ENCODE results near the gene ADCY5.
A peak's percentile ranks its signal among the peaks of the same experiment; 100 is the strongest.

ADCY5 gene

DNA sequence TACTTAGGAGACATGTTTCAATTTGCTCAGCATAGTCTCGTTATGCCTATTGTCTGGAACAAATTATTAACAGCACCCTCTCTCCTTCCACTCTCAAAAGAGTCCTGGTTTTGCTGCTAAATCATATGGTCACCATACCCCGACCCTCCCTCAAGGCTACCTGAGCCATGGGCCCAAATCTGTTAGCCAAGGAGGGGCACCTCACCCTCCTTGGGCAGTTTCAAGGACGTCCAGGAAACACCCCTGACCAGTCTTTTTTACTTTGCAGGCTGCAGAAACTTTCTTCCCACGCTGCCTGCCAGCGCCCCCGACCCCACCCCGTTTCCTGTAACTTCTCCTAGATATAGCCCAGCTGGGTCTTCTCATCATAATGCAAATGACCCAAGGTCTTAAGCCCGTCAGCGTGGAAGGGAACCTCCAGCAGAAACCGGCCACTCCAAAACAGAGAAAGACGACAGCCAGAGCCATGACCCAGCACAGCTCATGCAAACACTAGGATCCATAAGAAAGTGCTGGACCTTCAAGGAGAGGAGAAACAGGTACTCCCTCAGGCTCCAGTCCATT is 62.3 kb downstream of the ADCY5 start:
- no peak for DNase-seq (ENCODE audit: low spot score)

DNA sequence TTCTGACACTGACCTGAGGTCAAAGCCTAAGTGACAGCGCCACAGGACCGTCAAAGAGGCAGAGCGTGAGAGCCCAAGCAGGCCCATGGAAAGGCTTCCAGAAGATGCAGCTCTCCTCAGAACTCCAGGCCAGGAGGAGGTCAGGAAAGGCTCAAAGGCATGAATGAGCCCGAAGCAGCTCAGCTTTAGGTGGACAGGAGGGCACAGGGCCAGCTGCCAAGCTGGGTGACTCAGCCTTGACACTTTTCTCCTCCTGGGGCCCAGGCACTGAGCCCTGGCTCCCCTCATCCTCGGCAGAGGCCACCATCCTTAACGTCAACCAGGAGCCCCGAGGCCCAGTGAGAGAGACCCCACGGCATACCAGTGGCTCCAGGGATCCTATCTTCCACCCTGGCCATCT is 62.9 kb downstream of the ADCY5 start:
- peak; percentile 70 for DNase-seq (ENCODE audit: low spot score)

DNA sequence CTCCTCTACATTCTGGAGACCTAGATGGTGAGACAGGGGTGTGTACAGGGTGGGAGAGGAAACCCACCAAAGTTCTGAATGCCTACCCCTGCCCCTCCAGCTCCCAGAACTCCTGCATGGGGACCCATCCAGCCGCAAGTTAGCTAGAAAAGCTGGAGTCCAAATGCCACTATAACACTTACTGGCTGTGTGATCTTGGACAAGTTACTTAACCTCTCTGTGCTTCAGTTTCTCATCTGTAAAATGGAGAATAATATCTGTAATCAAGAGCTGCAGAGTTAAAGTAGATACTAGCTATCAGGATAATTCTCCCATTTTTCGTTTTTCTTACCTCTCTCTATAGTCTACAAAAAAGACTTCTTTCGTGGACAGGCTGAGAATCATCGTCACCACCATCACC is 63.4 kb downstream of the ADCY5 start:
- no peak for DNase-seq (ENCODE audit: low spot score)

DNA sequence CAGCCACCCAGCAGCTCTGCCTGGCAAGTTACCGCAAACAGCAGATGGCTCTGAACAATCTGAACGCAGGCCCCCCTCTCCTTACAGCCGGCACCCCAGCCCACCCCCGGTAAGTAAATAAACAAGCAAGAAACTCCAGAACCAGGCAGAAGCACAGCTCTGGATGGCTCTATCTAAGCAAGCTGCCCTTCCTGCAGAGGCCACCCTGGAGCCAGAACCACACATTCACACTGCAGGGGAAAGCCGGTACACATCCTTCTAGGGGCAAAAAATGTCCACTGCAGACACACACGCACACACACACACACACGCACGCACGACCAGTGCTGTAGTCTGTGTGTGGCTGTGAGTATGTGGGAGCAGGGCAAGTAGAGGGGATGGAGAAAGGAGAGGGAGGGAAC is 63.9 kb downstream of the ADCY5 start:
- no peak for DNase-seq (ENCODE audit: low spot score)

DNA sequence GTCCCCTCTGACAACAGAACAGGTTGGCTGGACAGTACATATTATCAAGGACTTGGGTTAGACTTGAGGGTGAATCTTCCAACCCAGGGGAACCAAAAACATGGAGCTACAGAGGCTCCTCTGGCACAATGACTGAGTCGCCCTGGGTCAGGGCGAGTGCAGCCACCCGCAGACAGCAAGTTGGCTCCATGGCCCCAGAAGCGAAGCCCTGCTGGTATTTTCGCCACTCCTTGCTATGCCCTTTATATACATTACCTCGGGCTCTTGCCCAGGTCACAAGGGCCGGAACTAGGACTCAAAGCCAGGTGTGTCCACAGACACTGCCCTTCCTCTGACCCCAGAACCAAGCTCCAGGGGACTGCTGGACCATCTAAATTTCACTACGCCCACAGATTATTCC is 64.6 kb downstream of the ADCY5 start:
- no peak for DNase-seq (ENCODE audit: low spot score)

DNA sequence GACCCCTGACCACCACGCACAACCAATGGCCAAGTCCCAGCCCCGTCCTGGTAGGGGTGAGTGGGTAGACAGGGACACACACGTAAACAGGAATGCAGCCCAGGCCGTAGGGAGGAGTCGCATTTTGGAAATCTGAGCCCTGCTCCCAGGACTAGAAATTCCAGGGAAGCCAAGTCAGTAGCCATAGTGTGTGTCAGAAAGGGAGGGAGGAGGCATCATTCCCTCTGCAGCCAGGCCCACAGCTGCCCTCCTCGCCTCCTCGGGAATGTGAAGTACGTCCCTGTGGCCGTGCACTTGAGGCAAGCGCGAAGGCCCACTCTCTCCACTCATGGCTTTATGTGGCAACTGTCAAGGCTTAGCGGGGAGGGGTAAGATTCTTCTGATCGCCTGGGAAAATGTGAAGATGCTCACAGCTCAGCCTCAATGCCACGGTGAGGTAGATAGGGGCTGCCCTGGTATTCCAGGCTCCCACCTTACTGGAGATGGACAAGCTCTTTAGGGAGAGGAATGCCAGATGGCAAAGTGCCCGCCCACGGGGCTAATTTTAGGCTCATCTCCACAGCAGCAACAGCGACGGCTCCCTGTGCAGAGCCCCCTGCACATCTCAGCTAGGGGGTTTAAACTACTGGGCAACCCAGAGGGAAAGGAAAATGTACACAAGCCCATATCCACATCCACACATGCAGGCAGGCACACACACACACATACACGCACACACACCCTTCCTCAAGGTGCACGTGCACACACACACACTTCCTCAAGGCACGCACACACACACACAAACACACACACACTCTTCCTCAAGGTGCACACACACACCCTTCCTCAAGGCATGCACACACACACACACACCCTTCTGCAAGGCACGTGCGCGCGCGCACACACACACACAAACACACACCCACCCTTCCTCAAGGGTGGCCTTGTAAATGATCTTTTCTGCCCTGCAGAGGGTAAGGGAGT is 65.5 kb downstream of the ADCY5 start:
- DNase-seq (ENCODE audit: low spot score), result peak; percentile 58

DNA sequence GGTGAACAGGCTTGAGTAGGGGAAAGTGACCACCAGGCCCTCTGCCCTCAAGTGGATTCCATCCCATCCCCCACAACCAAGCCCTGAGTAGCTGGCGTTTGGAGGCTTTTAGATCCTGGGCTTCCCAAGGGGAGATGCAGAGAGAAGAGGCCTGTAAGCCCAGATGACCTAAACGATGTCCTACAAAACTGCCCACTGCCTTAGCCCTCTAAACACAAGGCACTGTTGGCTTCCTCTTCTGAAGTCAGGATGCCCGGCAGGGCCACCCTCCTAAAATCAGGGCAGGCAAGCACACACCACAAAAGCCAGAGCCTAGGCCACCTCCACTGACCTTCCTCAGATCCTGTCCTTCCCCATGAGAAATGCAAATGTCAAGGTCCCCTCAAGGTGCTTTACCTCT is 68.6 kb downstream of the ADCY5 start:
- DNase-seq (ENCODE audit: low spot score), result no peak

DNA sequence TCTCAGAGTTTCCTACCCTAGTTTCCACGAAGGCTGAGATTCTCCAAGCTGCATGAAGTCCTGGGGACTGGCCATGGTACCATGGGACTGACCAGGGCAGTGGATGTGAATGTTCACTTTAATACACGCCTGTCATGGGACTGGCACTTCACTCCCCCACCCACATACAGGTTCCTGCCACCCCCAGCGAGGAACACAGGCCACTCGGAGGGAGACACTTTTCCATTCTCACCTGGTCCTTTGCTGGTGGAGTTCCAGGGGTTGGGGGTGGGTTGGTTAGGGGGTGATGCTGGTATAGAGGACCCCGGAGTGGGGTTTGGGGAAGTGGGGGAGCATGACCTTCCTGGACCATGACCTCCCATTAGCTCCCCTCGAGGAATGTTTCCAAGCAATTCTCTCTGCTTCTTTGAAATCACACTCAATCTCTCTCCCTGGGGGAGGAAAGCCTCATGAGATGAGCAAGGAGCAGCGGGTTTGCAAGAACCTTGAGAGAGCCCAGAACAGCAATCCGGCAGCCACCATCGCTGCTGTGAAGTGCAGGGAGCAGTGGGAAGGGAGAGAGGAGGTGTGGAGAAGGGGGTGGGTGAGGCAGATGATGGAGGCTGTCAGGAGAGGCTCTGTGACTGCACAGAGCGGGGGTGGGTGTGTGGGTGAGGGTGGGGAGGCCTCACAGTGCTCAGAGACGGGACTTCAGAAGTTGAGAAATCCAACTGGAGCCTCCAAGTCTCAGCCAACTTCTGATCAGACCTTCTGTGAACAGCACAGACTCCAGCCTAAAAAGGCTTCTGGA is 69.7 kb downstream of the ADCY5 start:
- no peak for DNase-seq (ENCODE audit: low spot score)

DNA sequence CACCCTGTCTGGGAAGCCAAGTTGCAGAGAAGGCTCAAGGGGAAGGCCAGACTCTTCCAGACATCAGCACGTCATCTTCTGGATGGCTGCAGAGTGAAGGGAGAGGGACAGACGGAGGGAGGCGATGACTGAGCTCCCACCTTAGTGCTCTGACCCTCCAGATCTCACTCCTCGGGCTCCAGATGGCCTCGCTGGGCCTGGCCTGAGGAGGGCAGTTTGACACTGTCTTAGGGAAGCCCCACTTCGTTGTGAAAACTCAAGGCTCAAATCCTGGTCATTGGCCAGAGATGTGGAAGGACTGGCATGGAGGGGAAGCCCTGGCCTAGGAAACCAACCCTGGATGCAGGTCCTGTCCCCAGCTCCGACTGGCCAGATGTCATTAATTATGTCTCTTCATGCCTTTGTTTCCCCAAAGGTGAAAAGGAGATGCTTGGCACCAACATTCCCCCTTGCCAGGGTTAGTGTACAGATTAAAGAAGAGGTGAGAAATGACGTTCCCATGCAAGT is 70.4 kb downstream of the ADCY5 start:
- no peak for DNase-seq (ENCODE audit: low spot score)

DNA sequence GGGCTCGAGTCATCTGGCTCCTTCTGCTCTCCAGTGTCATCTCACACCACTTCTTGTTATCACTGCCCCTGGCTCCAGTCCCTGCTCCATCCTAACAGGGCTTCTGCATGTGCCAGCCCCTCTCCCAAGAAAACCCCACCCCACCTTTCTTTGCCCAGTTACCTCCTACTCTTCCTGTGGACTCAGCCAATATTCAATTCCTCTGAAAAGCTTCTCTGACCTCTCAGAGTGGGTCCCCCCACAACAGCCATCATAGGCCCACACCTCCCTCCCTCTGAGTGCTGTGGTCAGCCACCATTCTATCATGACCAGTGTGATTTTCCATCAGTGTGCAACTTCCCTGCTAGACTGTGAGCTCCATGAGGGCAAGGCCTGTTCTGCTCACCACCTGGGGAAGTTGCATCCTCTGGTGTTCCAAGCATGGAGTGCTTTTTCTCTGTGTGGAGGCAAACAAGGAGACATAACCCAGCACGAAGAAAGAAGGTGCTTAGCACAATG is 71.6 kb downstream of the ADCY5 start:
- DNase-seq (ENCODE audit: low spot score), result no peak

DNA sequence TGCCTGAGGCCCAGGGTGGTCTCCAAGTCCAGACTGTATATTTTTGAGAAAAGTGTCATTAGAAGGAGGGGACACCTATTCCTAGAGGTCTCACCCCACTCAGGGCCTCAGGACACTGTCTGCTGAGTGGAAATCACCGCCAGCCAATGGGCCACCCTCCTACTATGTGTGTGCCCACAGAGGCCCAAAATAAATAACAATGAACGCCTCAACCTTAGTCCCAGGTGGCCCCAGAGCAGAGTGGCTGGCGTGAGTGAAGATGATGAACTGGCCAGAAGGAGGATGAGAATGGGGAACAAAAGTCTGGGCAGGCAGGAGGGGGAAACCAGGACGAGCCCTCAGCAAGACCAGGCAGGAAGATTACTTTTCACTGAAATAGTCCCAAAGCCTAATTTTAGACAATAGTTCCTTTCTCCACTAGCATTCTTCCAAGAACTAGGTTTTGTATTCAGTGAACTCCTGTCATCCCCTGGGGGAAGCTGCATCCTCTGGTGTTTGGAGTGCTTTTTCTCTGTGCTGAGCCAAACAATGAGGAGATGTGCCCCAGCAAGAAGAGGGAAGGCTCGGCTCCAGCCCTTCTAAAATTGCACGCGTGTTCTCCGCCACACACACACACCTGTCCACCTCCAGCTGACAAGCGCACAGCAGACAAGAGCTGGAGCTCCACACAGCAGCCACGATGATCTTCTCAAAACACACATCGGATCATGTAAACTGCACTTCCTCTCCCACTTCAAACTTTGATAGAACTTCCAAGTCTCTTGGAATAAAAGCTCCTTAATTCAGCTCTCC is 72.2 kb downstream of the ADCY5 start:
- DNase-seq (ENCODE audit: low spot score), result no peak

DNA sequence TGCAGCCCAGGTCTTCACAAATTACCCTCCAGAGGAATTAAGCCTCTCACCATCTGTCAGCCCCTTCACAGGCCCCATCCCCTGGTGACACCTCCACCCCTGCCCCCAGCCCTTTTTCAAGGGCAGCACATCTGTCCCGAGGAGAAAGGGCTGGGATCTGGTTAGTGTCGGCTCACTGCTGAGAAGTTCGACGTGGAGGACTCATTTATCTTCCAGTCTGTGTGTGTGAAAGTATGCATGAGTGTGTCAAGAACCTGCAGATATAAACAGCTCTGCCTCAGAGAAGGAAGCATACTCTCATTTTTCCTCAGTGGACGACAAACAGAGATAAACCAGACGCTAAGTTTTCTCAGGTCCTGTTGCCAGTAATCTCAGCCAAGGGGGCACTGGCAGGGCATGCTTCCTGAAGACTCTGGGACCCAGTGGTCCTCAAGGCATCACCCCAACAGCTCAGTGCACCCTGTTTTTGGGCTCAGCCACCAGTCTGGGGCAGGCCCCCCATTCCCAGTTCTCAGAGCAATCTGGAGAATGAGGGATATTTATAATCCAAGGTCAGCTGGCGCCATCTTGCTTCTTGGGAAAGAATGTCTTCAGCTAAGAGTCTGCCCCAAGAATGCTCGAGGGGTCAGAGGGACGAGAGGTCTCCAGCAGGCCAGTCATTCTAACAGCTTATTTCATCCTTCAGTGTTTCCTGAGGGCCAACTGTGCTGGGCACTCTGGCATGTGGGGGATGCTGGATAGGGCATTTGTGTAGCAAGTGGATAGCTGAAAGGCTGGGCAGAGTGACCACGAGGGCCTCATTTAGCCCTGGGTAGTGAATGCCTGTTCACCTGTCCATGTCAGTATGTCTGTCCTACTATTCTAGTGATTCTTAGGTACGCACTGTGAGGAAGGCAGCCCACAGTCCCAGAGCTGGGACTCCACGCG is 73.6 kb downstream of the ADCY5 start:
- DNase-seq (ENCODE audit: low spot score), result no peak

DNA sequence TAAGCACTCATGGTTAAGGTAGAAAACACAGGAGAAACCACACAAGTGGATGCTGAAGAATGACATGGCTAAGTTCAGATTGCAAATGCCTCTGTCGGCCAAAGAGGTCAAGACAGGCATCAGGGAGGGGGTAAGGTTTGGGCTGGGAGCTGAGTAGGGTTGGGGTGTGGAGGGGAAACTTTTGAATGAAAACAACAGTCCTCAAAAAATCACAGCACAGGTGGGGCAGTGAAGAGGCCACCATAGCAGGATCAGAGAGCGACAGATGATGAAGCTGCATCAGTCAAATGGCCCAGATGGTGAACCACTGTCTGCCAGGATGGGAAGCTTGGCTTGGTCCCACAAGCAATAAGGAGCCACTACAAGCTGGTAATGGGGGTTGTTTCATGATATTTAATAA is 74.9 kb downstream of the ADCY5 start:
- DNase-seq (ENCODE audit: low spot score), result no peak

DNA sequence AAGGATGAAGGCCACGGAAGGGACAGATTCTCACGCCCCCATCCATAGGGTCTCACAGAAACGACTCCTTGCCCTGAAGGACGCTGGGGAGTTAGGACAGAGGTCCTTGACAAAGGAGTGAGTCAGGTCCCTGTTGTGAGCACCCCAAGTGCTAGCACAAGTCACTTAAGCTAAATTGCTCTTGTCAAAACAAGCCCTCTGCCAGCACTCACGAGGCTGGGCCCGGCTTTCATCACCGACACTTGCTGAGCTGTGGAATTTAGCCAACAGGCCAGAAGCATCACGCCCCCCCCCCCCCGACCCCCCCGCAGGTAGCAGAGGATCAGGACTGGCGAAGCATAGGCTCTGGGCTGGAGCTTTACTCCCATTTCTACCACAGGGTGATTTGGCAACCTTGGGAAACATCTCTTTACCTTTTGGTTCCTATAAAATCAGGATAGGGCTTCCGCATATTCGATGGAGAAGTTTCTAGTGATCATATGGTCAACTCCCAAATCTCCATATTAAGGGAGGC is 75.4 kb downstream of the ADCY5 start:
- no peak for DNase-seq (ENCODE audit: low spot score)

DNA sequence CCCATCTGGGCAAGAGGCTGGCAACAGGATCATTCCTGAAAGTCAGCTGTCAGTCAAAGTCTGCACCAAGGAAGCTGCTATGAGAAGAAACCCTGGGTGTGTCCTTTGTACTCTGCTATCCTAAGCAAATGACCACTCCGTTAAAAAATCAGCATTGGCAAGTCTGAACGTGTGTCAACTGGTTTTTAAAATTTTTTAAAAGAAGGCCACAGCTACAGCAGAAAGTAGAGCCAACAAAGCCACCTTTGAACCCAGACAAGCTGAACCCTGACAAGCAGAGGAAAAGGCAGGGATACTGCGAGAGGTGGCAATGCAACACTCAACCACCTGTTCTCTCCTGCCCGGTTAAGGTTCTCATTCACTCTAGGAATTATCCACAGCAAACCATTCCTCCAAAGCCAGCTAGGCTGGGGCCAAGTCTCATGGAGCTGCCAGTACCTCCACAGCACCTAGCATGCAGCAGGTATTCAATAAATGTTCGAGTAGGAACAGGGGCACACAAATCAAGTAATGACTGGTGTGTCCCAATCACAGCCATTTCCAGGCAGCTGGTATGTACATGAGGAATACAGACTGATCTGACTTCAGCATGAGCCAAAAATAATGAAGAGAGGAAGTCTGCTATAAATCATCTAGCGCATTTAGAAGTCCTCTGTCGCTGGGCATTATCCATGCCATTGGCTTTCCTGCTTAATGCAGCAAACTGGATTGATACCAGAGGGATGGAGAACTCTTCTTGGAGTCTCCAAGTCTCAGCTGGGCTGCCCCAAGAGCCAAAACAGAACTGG is 76.0 kb downstream of the ADCY5 start:
- DNase-seq (ENCODE audit: low spot score), result no peak

DNA sequence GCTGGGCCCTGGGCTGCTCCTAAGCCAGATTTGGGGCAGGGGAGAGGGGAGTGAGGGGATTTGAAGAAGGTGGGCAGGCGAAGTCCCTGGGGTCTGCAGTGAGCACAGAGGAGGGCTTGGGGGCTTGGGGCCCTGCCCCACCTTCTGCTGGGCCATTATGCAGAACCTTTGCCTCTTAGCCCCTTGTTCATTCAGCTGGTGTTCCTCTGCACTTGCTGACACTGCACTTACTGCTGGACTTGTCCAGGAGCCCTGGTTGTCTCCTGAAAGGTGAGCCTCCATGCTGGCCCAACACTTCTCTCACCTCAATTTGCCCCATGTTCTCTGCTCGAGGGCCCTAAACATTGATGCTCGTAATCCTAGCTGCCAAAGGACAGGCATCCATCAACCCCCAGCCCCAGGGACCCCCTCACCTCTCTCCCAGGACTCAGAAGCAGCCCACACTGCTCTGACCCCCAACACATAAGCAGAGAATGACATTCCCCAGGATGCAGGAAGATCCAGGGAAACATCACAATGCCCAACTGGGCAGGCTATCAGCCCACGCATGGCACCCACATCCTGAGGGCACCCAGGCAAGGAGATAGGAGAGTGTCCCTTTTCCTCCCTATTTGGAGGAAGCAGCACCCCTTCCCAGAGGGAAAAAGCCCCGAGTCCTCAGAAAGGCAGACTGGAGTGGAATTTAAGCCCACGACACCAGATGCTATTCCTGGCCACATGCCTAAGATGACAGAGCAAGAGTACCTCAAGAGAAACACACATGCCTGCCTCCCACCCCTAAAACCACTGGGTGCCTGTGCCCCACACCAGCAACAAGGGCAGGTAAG is 76.8 kb downstream of the ADCY5 start:
- DNase-seq (ENCODE audit: low spot score), result no peak

DNA sequence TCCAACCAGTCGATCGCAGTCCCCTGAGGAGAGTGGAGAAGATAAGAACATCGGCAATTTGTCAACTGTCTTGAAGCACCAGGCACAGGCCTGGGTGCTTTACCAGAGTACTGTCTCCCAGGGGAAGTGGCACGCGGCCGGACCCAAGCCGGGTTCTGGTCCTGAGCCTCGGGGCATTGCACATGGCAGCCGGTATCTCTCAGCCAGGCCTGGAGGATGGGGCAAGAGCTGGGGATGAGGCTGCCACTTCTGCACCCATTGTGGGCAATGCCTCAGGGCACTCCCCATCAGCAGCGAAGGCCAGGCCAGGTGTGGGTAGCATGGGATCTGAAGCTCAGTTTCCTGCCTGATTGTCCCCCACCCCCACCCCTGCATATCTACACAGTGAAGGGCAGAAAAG is 77.5 kb downstream of the ADCY5 start:
- DNase-seq (ENCODE audit: low spot score), result no peak

DNA sequence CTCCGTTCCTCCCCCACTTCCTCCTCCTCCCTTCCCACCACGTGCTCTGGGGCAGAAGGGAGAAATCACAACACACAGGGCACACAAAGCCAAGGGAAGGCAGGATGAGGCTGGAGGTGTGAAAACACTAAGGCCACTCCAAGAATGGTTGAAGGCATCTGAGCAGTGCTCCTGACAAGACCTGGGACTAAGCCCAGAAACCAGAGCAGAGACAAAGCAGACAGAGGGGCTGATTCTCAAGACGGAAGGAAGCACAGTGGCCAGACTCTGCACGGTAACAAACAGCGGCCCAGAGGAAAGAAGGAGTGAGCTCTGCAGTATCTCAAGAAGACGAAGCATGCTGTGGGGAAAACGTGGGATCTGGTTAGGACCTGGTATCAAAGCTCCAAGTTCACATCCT is 78.1 kb downstream of the ADCY5 start:
- no peak for DNase-seq (ENCODE audit: low spot score)

DNA sequence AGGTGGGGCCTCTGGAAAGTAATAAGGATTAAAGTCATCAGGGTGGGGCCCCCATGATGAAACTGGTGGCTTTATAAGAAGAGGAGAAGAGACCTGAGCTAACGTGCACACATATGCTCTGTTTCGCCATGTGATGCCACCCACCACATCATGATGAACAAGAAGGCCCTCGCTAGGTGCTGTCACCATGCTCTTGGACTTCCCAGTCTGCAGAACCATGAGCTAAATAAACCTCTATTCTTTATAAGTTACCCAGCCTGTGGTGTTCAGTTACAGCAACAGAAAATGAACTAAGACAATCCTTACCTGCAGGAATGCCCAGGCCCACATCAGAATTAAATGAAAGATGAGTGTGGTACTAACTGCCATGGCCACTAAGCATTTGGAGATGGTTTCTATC is 79.8 kb downstream of the ADCY5 start:
- no peak for DNase-seq (ENCODE audit: low spot score)
